Stimulated activated CD8-positive, alpha-beta memory T cell treated with anti-CD3 and anti-CD28 coated beads, Interleukin-4, amount 100 ng/mL, for 24 hours (primary cell): ENCODE data around the gene CNTNAP5.

Source experiments
- DNase-seq: peaks from one replicate; pipeline ENCODE4 v3.0.0-alpha.2; 2020; ENCODE audit warnings: low read depth

The CNTNAP5 gene

GRCh38 chr2:124159166-124159565, 134.1 kb downstream of the CNTNAP5 start:
- DNase-seq: no peak

- no peak for DNase-seq
Observed at GRCh38 chr2:124161542-124161941, 136.5 kb downstream of the CNTNAP5 start.

- no peak for DNase-seq
Observed at GRCh38 chr2:124162256-124162655, 137.2 kb downstream of the CNTNAP5 start.

GRCh38 chr2:124163840-124164239, 138.8 kb downstream of the CNTNAP5 start:
- DNase-seq: no peak

- no peak for DNase-seq
Observed at GRCh38 chr2:124165698-124166097, 140.6 kb downstream of the CNTNAP5 start.

GRCh38 chr2:124171472-124172063, 146.5 kb downstream of the CNTNAP5 start:
- DNase-seq: no peak

- DNase-seq: no peak
Observed at GRCh38 chr2:124178719-124179118, 153.6 kb downstream of the CNTNAP5 start.

GRCh38 chr2:124180635-124181034, 155.5 kb downstream of the CNTNAP5 start:
- DNase-seq: no peak

- no peak for DNase-seq
Observed at GRCh38 chr2:124186801-124187200, 161.7 kb downstream of the CNTNAP5 start.

GRCh38 chr2:124187948-124188347, 162.9 kb downstream of the CNTNAP5 start:
- DNase-seq: no peak

GRCh38 chr2:124193706-124194105, 168.6 kb downstream of the CNTNAP5 start:
- no peak for DNase-seq

GRCh38 chr2:124201713-124202112, 176.6 kb downstream of the CNTNAP5 start:
- no peak for DNase-seq

GRCh38 chr2:124209441-124209840, 184.4 kb downstream of the CNTNAP5 start:
- no peak for DNase-seq

- DNase-seq: no peak
Observed at GRCh38 chr2:124211461-124211860, 186.4 kb downstream of the CNTNAP5 start.

- no peak for DNase-seq
Observed at GRCh38 chr2:124213977-124214587, 189.0 kb downstream of the CNTNAP5 start.

- DNase-seq: no peak
Observed at GRCh38 chr2:124246170-124246569, 221.1 kb downstream of the CNTNAP5 start.

- DNase-seq: no peak
Observed at GRCh38 chr2:124248386-124248785, 223.3 kb downstream of the CNTNAP5 start.

GRCh38 chr2:124250433-124250832, 225.3 kb downstream of the CNTNAP5 start:
- no peak for DNase-seq

GRCh38 chr2:124254621-124255020, 229.5 kb downstream of the CNTNAP5 start:
- DNase-seq: no peak

- no peak for DNase-seq
Observed at GRCh38 chr2:124257120-124257519, 232.0 kb downstream of the CNTNAP5 start.

- no peak for DNase-seq
Observed at GRCh38 chr2:124258140-124258880, 233.2 kb downstream of the CNTNAP5 start.

GRCh38 chr2:124261456-124261855, 236.4 kb downstream of the CNTNAP5 start:
- DNase-seq: no peak

GRCh38 chr2:124264551-124265091, 239.5 kb downstream of the CNTNAP5 start:
- DNase-seq: no peak
